ENCODE results near the gene MRPL38.
"Not testable (repeated sequence)": the region's sequence is repeated elsewhere in the genome, so short reads cannot be mapped to it uniquely, and the experiment has no call there.

MRPL38 gene

DNA sequence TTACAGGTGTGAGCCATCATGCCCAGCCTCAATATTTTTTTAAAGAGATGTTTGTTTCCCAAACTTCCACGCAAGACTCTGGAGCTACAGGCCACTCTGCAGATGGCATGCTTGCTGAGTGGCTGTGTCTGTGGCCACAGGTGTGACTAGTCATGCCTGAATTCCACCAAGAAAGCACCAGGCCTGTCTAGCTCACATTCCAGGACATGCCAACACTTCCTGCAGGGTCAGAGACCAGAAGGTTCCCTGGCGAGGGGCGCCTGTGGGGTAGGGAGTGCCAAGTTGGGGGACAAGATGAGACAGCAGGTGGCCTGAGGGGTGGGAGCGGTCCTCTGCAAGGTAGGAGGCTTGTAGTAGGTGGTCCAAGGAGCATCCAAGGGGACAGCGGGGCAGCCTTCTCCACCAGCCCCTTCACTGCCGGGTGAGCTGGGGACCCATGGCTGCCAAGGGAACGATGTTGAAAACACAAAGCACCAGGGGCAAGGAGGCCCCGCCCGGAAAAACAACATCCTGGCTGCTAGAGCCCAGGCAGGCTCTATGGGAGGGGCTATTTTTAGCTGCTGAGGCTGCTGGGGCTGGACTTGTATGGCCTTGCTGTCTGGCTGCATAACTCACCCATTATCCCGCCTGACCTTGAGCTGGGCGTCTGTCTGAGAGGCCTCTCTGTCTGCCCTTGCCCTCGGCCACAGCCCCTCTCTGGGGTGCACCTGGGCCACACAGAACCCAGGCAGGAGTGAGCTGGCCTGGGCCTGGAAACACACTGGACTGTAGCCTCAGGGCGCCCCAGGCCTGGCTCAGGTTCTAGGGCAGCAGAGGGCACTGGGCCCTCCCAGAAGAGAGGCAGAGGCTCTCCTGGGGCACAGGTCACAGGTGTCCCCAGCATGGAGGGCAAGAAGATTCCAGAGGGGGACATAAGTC lies 32.0 kb downstream of the MRPL38 start:
- DNase-seq (ENCODE audit: low read depth, low spot score) = no peak
- H3K27ac ChIP-seq = no peak overlapping the region
- no peak for TF ChIP-seq FOXP2 (optimal IDR thresholded peaks at IDR 0.05; ENCODE audit: control extremely low read depth, extremely low read length, insufficient read depth)
- no peak for TF ChIP-seq EZH2 (IDR thresholded peaks at IDR 0.05)
- H3K36me3 ChIP-seq (ENCODE audit: insufficient read depth, low read length) = no peaks in the 10 kb centered on the region
- no peak overlapping the region for H3K9ac ChIP-seq (ENCODE audit: insufficient read length)
- no peak overlapping the region for H3K4me3 ChIP-seq
- H3K9me3 ChIP-seq (ENCODE audit: low read depth, low read length) = no peaks in the 10 kb centered on the region

DNA sequence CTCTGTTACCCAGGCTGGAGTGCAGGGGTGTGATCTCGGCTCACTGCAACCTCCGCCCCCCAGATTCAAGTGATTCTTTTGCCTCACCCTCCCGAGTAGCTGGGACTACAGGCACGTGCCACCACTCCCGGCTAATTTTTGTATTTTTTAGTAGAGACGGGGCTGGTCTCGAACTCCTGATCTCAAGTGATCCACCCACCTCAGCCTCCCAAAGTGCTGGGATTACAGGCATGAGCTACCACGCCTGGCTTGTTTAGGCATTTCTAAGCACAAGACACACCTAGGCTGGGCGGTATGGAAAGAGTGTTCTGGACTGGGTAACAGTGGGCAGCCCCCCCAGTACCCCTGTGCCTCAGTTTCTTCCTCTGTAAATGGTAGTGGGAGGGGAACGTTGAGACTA lies 34.5 kb downstream of the MRPL38 start:
- H3K4me3 ChIP-seq; DNase-seq (ENCODE audit: low read depth, low spot score); H3K9me3 ChIP-seq (ENCODE audit: low read depth, low read length); H3K36me3 ChIP-seq (ENCODE audit: insufficient read depth, low read length); H3K27ac ChIP-seq; H3K9ac ChIP-seq (ENCODE audit: insufficient read length): not testable (repeated sequence)

DNA sequence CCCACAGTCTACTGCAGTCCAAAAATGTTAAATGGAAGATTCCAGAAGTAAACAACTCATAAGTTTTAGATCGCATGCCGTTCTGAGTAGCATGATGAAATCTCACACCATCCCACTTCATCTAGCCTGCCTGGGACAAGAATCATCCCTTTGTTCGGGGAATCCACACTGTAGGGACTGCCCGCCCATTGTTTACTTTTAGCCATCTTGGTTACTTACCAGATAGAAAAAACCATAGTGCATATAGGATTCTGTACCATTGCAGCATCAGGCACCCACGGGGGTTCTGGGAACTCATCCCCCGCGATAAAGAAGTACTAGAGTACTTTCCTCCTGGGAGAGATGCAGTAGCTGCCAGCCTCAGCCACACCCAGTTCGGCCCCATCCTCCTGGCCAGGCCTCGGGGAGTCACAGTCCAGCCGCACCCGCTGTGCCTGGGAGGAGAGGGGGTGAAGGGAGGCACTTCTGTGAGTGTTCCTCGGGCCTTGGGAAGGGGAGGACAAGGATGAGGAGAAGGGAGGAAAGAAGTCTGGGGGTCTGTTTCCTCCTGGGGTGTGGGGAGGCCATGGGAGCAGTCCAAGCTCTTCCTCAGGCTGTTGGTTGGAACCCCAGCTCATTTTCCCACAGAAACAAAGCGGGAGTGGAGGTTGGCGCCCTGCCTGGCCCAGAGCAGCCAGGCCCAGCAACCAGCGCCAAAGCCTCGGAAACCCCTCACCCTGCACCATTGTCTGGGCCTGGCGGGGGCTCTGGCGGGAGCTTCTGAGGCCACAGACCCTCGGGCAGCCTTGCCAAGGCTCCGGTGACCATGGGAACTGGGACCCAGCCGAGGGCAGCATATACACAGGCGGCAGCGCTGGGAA lies 35.2 kb downstream of the MRPL38 start:
- no peaks in the 10 kb centered on the region for H3K9me3 ChIP-seq (ENCODE audit: low read depth, low read length)
- no peak overlapping the region for H3K4me3 ChIP-seq
- TF ChIP-seq EZH2 (IDR thresholded peaks at IDR 0.05) (no peak), FOXP2 (optimal IDR thresholded peaks at IDR 0.05; ENCODE audit: control extremely low read depth, extremely low read length, insufficient read depth) (no peak), POLR2AphosphoS5 (IDR thresholded peaks at IDR 0.05; ENCODE audit: borderline replicate concordance, low read depth, low read length) (no peak)
- H3K36me3 ChIP-seq (ENCODE audit: insufficient read depth, low read length) = no peaks in the 10 kb centered on the region
- no peak overlapping the region for H3K27ac ChIP-seq
- no peak overlapping the region for H3K9ac ChIP-seq (ENCODE audit: insufficient read length)
- DNase-seq (ENCODE audit: low read depth, low spot score) = no peak

DNA sequence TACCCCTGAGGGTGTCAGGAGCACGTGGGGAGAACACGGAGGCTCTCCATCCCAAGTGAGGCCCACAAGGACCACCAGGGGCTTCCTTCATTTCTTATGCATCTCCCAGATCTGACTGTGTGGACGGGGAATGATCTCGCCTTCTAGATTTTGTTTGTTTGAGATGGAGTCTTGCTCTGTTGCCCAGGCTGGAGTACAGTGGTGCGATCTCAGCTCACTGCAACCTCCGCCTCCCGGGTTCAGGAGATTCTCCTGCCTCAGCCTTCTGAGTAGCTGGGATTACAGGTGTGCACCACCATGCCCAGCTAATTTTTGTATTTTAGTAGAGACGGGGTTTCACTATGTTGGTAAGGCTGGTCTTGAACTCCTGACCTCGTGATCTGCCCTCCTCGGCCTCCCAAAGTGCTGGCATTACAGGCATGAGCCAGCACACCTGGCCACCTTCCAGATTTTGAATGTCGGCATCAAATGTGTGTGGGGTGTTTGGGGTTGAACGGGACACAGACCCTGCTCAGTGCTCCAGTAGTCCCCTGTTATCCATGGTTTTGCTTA lies 35.9 kb downstream of the MRPL38 start:
- H3K27ac ChIP-seq; H3K9me3 ChIP-seq (ENCODE audit: low read depth, low read length); H3K9ac ChIP-seq (ENCODE audit: insufficient read length); DNase-seq (ENCODE audit: low read depth, low spot score); H3K36me3 ChIP-seq (ENCODE audit: insufficient read depth, low read length); H3K4me3 ChIP-seq: not testable (repeated sequence)

DNA sequence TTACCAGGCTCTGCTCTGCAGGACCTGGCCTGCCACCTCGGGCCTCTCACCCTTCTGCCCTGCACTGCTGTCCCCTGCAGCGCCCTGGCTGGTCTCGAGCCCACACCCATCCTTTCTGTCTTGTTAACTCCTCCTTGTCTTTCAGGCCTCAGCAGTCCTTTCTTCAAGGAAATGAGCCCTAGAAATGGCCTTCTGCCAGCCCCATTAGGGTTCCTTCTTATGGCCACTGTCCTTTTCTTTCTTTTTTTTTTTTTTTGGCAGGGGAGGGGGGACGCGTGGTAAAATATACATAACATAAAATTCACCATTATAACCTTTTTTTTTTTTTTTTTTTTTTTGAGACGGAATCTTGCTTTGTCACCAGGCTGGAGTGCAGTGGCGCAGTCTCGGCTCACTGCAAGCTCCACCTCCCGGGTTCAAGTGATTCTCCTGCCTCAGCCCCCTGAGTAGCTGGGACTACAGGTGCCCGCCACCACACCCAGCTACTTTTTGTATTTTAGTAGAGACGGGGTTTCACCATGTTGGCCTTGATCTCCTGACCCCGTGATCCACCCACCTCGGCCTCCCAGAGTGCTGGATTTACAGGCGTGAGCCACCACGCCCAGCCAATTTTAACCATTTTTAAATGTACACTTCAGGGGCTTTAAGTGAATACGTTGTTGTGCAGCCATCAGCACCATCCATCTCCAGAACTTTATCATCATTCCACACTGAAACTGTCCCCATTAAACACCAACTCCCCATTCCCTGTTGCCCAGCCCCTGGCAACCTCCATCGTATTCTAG lies 39.1 kb downstream of the MRPL38 start:
- not testable (repeated sequence) for H3K36me3 ChIP-seq (ENCODE audit: insufficient read depth, low read length); H3K9ac ChIP-seq (ENCODE audit: insufficient read length); DNase-seq (ENCODE audit: low read depth, low spot score); H3K4me3 ChIP-seq; H3K27ac ChIP-seq; H3K9me3 ChIP-seq (ENCODE audit: low read depth, low read length)

DNA sequence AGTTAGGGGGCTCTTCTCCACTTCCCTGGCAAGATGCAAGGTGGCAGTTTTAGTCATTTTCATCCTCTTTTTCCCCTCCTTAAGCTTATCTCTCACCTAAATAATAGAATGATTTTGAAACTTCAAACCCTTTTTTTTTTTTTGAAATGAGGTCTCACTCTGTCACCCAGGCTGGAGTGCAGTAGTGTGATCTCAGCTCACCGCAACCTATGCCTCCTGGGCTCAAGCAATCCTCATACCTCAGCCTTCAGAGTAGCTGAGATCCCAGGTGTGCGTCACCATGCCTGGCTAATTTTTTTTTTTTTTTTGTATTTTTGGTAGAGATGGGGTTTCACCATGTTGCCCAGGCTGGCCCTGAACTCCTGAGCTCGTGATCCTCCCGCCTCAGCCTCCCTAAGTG lies 39.8 kb downstream of the MRPL38 start:
- DNase-seq (ENCODE audit: low read depth, low spot score); H3K36me3 ChIP-seq (ENCODE audit: insufficient read depth, low read length); H3K27ac ChIP-seq; H3K9ac ChIP-seq (ENCODE audit: insufficient read length); H3K9me3 ChIP-seq (ENCODE audit: low read depth, low read length): not testable (repeated sequence)
- peak overlapping the region; percentile 52; the same call in 1 of the 2 replicates for H3K4me3 ChIP-seq

DNA sequence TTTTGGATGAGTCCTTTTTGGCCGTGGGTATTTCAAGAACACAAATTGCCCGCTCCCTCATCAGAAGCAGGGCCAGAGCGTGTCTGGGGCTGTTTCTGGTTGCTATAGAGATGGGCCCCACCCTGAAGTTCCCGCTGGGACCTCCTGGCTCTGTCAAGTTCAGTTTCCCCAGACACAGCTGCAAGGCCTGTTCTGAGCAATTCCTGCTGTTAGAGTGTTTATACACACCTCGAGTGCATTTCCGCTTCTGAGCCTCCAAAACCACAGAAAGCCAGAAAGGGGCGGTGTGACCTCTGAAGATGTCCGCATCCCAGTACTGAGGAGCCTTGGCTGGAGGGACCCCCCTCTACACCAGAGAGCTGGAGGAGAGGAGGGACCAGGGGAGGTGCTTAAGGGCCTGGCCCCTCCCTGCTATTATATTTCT lies 40.2 kb downstream of the MRPL38 start:
- no peak overlapping the region for H3K9ac ChIP-seq (ENCODE audit: insufficient read length)
- no peaks in the 10 kb centered on the region for H3K36me3 ChIP-seq (ENCODE audit: insufficient read depth, low read length)
- H3K4me3 ChIP-seq = peak overlapping the region; percentile 52; the same call in 1 of the 2 replicates
- no peak for TF ChIP-seq POLR2AphosphoS5 (IDR thresholded peaks at IDR 0.05; ENCODE audit: borderline replicate concordance, low read depth, low read length)
- peak; percentile 79 for TF ChIP-seq FOXP2 (optimal IDR thresholded peaks at IDR 0.05; ENCODE audit: control extremely low read depth, extremely low read length, insufficient read depth)
- no peak for TF ChIP-seq EZH2 (IDR thresholded peaks at IDR 0.05)
- no peak for DNase-seq (ENCODE audit: low read depth, low spot score)
- H3K9me3 ChIP-seq (ENCODE audit: low read depth, low read length) = no peaks in the 10 kb centered on the region
- no peak overlapping the region; the same call in 1 of the 2 replicates for H3K27ac ChIP-seq

DNA sequence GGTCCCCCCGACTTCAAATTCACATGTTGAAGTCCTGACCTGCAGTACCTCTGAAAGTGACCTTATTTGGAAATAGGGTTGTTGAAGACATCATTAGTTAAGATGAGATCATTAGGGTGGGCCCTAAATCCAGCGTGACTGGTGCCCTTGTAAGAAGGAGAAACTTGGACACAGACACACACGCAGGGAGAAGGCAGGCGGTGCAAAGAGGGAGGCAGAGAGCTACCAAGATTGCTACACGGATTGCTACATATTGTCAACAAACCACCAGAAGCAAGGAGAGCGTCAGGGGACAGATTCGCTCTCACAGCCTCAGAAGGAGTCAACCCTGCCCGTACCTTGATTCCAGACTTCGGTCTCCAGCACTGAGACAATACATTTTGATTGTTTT lies 42.8 kb downstream of the MRPL38 start:
- DNase-seq (ENCODE audit: low read depth, low spot score) = no peak
- Histone ChIP-seq H3K9ac (ENCODE audit: insufficient read length) (no peak overlapping the region), H3K9me3 (ENCODE audit: low read depth, low read length) (no peaks in the 10 kb centered on the region), H3K4me3 (no peak overlapping the region), H3K36me3 (ENCODE audit: insufficient read depth, low read length) (no peaks in the 10 kb centered on the region), H3K27ac (no peak overlapping the region)
- TF ChIP-seq FOXP2 (optimal IDR thresholded peaks at IDR 0.05; ENCODE audit: control extremely low read depth, extremely low read length, insufficient read depth) (no peak), EZH2 (IDR thresholded peaks at IDR 0.05) (no peak), POLR2AphosphoS5 (IDR thresholded peaks at IDR 0.05; ENCODE audit: borderline replicate concordance, low read depth, low read length) (no peak)

DNA sequence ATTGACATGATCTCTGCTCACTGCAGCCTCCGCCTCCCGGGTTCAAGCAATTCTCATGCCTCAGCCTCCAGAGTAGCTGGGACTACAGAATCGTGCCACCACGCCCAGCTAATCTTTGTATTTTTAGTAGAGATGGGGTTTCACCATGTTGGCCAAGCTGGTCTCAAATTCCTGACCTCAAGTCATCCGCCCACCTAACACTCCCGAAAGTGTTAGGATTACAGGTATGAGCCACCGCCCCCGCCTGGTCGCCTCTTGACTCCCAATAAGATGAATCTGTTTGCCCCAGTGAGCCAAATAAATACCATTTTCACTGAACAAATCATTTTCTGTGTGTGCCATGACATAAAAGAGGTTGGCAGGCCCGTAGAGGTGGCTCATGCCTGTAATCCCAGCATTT lies 45.3 kb downstream of the MRPL38 start:
- not testable (repeated sequence) for H3K27ac ChIP-seq

More for the DNA sequence above, 45.3 kb downstream of the MRPL38 start:
- not testable (repeated sequence) for DNase-seq (ENCODE audit: low read depth, low spot score); H3K36me3 ChIP-seq (ENCODE audit: insufficient read depth, low read length); H3K9ac ChIP-seq (ENCODE audit: insufficient read length); H3K9me3 ChIP-seq (ENCODE audit: low read depth, low read length); H3K4me3 ChIP-seq
